DMS153 (cell line): Measurements from ENCODE around the gene STX7.

Source experiments
- DNase-seq: peaks from one replicate; lab custom pipeline; 2025; lab: John Stamatoyannopoulos, UW

Gene STX7

GRCh38 chr6:132506869-132507808 lies 5.8 kb downstream of the STX7 start:
- DNase-seq = no peak

DNA sequence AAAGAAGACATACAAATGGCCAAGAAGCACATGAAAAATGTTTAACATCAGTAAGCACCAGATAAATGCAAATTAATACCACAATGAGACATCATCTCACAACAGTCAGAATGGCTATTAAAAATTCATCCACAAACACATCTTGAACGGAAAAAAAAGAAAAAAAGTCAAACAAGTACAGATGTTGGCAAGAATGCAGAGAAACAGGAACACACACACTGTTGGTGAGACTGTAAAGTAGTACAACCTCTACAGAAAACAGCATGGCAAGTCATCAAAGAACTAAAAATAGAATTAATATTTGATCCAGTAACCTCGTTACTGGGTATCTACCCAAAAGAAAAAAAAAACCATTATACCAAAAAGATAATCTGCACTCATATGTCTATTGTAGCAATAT lies 6.5 kb downstream of the STX7 start:
- no peak for DNase-seq

- DNase-seq = no peak
Measured at GRCh38 chr6:132505158-132505557, 7.8 kb downstream of the STX7 start.

DNA sequence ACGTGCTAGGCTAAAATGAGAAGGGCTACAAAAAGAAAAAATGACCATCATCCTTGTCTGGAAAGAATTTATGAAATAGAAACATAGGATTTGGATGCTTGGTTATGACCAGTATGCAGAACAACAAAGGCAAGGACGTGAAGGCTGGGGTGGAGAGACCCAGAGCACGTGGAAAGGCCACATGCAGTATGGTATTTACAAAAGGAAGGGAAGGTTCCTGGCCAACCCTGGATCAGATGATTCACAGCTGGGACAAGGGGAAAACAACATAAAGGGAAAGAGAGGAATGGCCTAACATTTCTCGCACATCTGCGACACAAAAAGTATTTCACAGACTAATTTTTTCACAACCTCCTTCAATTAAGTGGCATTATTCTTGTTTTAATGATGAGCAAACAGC lies 8.2 kb downstream of the STX7 start:
- no peak for DNase-seq

DNA sequence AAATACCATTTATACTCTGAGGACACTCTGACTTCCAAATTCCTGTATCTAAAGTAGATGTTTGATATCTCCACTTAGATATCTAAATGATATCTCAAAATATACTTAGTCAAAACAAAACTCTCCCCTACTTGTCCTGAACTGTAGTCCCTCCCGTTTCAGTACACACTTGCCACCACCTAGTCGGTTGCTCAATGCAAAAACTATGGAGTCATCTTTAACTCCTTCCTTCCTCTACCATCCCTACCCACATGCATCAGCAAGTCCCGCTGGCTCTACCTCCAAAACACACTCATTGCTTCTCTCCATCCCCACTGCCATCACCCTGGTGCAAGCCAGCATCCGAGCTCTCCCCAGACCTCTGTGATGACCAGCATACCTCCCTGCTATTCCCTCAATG lies 13.2 kb downstream of the STX7 start:
- no peak for DNase-seq

DNA sequence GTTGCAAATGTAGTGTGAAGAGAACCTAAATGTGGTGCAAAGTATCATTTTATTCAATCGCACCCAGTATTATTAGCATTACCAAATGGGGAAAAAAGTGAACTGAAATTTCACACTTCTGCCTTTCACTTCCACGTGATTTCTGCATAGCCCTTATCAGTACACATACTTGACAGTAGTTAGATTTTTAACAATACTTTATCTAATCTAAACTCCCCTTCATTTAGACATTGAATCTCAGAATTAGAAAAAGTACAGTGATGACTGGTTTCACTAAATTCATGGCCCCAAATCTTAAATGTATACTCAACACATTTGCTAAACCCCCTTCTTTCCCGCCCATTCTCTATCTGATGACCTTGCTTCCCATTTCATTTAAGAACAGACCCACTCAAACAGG lies 14.3 kb downstream of the STX7 start:
- DNase-seq = no peak

DNA sequence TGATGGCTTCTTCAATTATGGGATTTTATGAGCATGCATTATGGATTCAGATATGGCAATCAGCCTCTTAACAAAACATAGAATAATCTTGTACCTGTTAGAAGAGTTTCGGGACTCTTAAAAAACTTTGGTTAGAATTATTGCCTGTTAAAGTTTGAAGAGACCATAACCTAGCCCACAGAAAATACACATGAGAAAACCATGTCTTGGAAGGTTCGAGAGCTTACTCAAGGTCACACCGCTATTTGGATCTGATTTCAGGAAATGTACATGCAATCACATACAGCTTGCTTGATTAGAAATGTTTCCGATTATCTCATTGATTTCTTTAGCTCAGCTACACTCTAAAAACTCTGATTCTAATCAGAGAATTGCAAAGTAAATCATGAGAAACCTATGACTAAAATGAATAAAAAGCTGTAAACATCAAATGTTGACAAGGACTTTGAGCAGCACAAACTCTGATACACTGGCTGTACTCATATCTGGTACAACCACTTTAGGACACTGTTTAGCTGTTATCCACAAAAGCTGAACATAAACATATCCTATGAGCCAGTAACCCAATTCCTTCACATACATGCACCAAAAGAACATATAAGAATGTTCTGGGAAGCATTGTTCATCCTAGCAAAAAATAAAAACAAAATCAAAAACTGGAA lies 16.3 kb downstream of the STX7 start:
- DNase-seq = no peak

DNA sequence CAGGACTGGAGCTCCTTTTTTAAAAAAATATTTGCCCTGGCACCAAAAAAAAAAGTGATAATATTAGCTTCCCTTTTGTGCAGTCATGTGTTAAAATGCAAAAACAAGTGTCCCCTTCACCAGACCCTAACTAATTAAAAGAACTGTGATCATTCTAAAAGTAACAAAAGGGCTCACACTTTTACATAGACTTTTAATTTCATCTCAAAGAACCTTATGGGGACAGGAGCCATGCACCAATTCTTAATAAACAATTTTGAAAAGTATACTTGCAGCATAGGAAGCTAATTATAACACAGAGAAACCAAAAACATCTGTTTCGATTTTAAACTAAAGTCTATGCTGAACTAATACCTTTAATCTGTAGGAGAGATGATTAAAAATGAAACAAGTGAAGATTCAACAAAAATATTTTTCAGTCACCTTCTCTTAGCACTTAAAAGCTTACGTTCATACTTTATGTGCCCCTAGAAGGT lies 17.3 kb downstream of the STX7 start:
- DNase-seq = no peak

- DNase-seq = no peak
Measured at GRCh38 chr6:132494954-132495353, 18.0 kb downstream of the STX7 start.

DNA sequence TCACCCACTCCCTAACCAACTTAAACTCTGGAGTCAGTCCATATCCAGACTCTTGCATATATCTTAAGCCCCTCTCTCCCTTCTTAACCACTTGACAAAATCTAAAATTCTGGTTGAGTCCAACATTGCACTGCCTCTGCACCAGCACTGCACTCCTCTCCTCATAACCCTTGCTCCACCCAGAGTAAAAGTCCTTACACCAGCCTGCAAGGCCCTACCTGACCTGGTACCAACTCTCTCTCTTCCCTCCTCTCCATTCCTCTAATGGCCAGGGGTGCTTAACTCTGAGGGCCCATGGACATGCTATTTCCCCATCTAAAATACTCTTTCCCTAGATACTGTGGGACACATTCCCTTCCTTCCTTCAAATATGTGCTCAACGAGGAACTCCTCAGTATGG lies 21.0 kb downstream of the STX7 start:
- DNase-seq = no peak

- DNase-seq = no peak
Measured at GRCh38 chr6:132491303-132491702, 21.6 kb downstream of the STX7 start.

GRCh38 chr6:132490478-132491204 lies 22.3 kb downstream of the STX7 start:
- no peak for DNase-seq

- DNase-seq = no peak
Measured at GRCh38 chr6:132490024-132490423, 22.9 kb downstream of the STX7 start.

DNA sequence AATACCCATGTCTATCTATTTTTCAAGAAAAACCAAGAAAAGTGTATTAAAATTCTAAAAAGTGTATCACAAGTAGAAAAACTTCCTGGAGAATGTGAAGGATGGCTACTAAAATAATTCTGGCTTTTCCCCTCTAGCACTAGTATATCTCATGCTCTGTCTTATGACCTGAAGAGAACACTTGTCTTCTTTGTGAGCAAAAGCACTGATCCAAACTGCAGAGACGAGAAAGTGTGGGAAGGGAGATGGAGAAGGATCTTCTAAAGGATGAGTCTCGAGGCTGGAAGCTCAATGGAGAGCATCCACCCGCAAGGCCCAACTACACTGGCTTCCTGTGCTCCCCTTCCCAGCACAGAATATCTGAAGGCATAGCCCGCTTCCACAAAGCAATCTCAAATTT lies 23.5 kb downstream of the STX7 start:
- DNase-seq = no peak

- no peak for DNase-seq
Measured at GRCh38 chr6:132487762-132488161, 25.2 kb downstream of the STX7 start.

DNA sequence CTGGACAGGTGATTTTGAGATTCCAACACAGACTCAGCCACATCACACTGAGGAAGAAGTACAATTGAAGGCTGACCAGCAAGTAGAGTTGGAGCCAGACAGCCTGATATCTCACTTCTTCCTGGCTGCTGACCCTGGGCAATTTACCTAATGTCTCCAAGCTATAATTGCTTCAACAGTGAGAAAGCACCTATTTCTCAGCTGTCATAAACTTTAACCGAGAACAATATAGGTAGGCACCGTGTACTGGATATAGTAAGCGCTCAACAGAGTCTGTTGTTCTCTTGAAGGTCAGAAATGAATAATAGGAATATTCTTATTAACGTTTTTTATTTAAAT lies 28.3 kb downstream of the STX7 start:
- DNase-seq = no peak

GRCh38 chr6:132483779-132484679 lies 28.9 kb downstream of the STX7 start:
- DNase-seq = peak; percentile 31

GRCh38 chr6:132482581-132482980 lies 30.3 kb downstream of the STX7 start:
- no peak for DNase-seq

GRCh38 chr6:132481189-132481588 lies 31.7 kb downstream of the STX7 start:
- no peak for DNase-seq

GRCh38 chr6:132479131-132479530 lies 33.8 kb downstream of the STX7 start:
- no peak for DNase-seq

DNA sequence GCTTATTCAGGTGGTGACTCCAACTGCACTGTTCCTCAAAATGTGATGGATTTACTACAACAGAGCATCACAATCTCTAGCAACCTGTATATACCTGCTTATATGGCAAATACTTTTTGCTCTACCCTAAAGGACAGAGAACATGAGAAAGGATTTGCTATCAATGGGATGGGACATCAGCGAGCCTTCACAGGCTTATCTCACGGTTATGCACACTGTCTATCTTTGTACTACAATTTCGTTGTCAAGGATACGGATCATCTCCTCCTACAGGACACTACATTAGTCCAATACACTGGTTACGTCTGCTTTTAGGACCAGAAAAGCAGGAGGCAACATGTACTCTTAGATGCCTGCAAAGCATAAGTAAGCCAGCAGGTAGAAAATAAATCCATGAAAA lies 34.2 kb downstream of the STX7 start:
- DNase-seq = no peak

DNA sequence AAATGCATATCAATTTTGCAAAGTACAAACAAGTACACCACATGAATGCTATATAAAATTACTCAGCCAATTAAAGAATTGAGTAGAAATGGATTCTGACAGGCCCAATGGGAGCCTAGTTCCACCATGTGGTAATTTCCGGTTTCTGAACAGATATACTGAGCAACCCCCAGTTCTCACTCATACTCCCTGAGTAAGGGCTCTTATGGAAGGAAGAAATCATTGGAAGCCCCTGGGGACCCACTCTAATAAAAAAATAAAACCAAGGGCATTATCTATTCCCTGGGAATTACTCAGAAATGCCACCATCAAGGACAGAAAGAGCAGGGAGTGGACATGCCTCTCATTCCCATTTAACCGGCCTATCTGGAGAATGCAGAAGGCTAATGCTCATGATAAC lies 34.6 kb downstream of the STX7 start:
- DNase-seq = no peak
